HUES6 (cell line): Measurements from ENCODE around the gene PCDHB13.
"Not testable (repeated sequence)": the region's sequence is repeated elsewhere in the genome, so short reads cannot be mapped to it uniquely, and the experiment has no call there.

Experiments used
- H3K27ac ChIP-seq: 2 replicates; pipeline ENCODE4 v1.7.0; 2013; ENCODE audit warnings: low read depth, mild to moderate bottlenecking, low read length, inconsistent platforms
- H3K27me3 ChIP-seq: 2 replicates; pipeline ENCODE4 v1.6.1; 2013; ENCODE audit warnings: low read length; ENCODE audit not compliant: control insufficient read depth, insufficient read depth
- H3K36me3 ChIP-seq: 2 replicates; pipeline ENCODE4 v1.6.1; 2013; ENCODE audit warnings: low read length; ENCODE audit not compliant: control insufficient read depth, insufficient read depth
- H3K4me1 ChIP-seq: 2 replicates; pipeline ENCODE4 v1.6.1; 2013; ENCODE audit warnings: low read length; ENCODE audit not compliant: control insufficient read depth, insufficient read depth
- H3K4me3 ChIP-seq: 2 replicates; pipeline ENCODE4 v1.5.1; 2013; ENCODE audit warnings: low read depth, low read length
- H3K9ac ChIP-seq: one replicate; pipeline ENCODE4 v1.6.1; 2013; ENCODE audit warnings: mild to moderate bottlenecking, low read length
- H3K9me3 ChIP-seq: 2 replicates; pipeline ENCODE4 v1.6.1; 2013; ENCODE audit warnings: low read depth, low read length; ENCODE audit not compliant: control insufficient read depth, insufficient read depth

PCDHB13 gene

GRCh38 chr5:141210281-141210680 lies 3.4 kb upstream of the PCDHB13 start:
- H3K27ac ChIP-seq, H3K9me3 ChIP-seq, H3K27me3 ChIP-seq, H3K4me3 ChIP-seq, H3K4me1 ChIP-seq, H3K36me3 ChIP-seq, H3K9ac ChIP-seq: not testable (repeated sequence)

- H3K4me1 ChIP-seq, H3K9ac ChIP-seq, H3K27ac ChIP-seq, H3K9me3 ChIP-seq, H3K36me3 ChIP-seq, H3K27me3 ChIP-seq, H3K4me3 ChIP-seq: not testable (repeated sequence)
Observed at GRCh38 chr5:141210849-141211248, 2.9 kb upstream of the PCDHB13 start.

GRCh38 chr5:141214583-141214982 lies 864 bp downstream of the PCDHB13 start:
- H3K27me3 ChIP-seq, H3K36me3 ChIP-seq, H3K9me3 ChIP-seq, H3K9ac ChIP-seq, H3K4me1 ChIP-seq, H3K4me3 ChIP-seq, H3K27ac ChIP-seq: not testable (repeated sequence)

- not testable (repeated sequence) for H3K9me3 ChIP-seq, H3K4me3 ChIP-seq, H3K4me1 ChIP-seq, H3K9ac ChIP-seq, H3K27me3 ChIP-seq, H3K27ac ChIP-seq, H3K36me3 ChIP-seq
Observed at GRCh38 chr5:141215504-141215903, 1.8 kb downstream of the PCDHB13 start.

GRCh38 chr5:141216035-141216434 lies 2.3 kb downstream of the PCDHB13 start:
- not testable (repeated sequence) for H3K36me3 ChIP-seq, H3K9ac ChIP-seq, H3K27me3 ChIP-seq, H3K4me1 ChIP-seq, H3K9me3 ChIP-seq, H3K4me3 ChIP-seq, H3K27ac ChIP-seq

- H3K4me1 ChIP-seq, result peaks cover 4% of the 10 kb centered on the region; the same call in 1 of the 2 replicates
Observed at GRCh38 chr5:141223112-141223783, 9.5 kb downstream of the PCDHB13 start, which contains the start of gene PCDHB14. TSS of gene PCDHB14 (plus strand) at chr5:141223343. CDS start at chr5:141223506, 163 bp downstream.

GRCh38 chr5:141224844-141225243 lies 11.1 kb downstream of the PCDHB13 start:
- H3K36me3 ChIP-seq, H3K27ac ChIP-seq, H3K9ac ChIP-seq, H3K4me3 ChIP-seq, H3K9me3 ChIP-seq, H3K4me1 ChIP-seq: not testable (repeated sequence)
- H3K27me3 ChIP-seq, result peaks cover 16% of the 10 kb centered on the region; the same call in 1 of the 2 replicates

More at GRCh38 chr5:141223112-141223783, 9.5 kb downstream of the PCDHB13 start, which contains the start of gene PCDHB14:
- Histone ChIP-seq H3K4me3 (peak within 1 kb of the TSS; percentile 40), H3K27ac (no peak within 1 kb of the TSS), H3K9ac (peak within 1 kb of the TSS; percentile 14), H3K9me3 (no peaks in the 10 kb centered on the region; the same call in 1 of the 2 replicates), H3K36me3 (no peaks in the 10 kb centered on the region), H3K27me3 (peaks cover 16% of the 10 kb centered on the region; the same call in 1 of the 2 replicates)

GRCh38 chr5:141225421-141225820 lies 11.7 kb downstream of the PCDHB13 start:
- H3K4me3 ChIP-seq, H3K36me3 ChIP-seq, H3K9me3 ChIP-seq, H3K9ac ChIP-seq, H3K27ac ChIP-seq, H3K4me1 ChIP-seq: not testable (repeated sequence)
- H3K27me3 ChIP-seq, result peaks cover 16% of the 10 kb centered on the region; the same call in 1 of the 2 replicates

- Histone ChIP-seq H3K4me3 (peak overlapping the region; percentile 41), H3K4me1 (no peaks in the 10 kb centered on the region), H3K36me3 (no peaks in the 10 kb centered on the region), H3K27ac (no peak overlapping the region), H3K9me3 (peaks cover 42% of the 10 kb centered on the region), H3K9ac (no peak overlapping the region), H3K27me3 (peaks cover 21% of the 10 kb centered on the region; the same call in 1 of the 2 replicates)
Observed at GRCh38 chr5:141234109-141234667, 20.5 kb downstream of the PCDHB13 start.

GRCh38 chr5:141235922-141236321 lies 22.2 kb downstream of the PCDHB13 start:
- not testable (repeated sequence) for H3K27ac ChIP-seq, H3K4me3 ChIP-seq, H3K9ac ChIP-seq, H3K36me3 ChIP-seq, H3K4me1 ChIP-seq
- Histone ChIP-seq H3K9me3 (peaks cover 50% of the 10 kb centered on the region), H3K27me3 (peaks cover 21% of the 10 kb centered on the region; the same call in 1 of the 2 replicates)

- H3K36me3 ChIP-seq, result no peaks in the 10 kb centered on the region
- H3K27ac ChIP-seq, result no peak overlapping the region
- no peak overlapping the region for H3K9ac ChIP-seq
- H3K4me3 ChIP-seq, result no peak overlapping the region; the same call in 1 of the 2 replicates
- H3K4me1 ChIP-seq, result no peaks in the 10 kb centered on the region
- peaks cover 21% of the 10 kb centered on the region; the same call in 1 of the 2 replicates for H3K27me3 ChIP-seq
- peaks cover 57% of the 10 kb centered on the region for H3K9me3 ChIP-seq
Observed at GRCh38 chr5:141236516-141237313, 23.0 kb downstream of the PCDHB13 start.
